ENCODE results near the gene RTRAF.

DNA sequence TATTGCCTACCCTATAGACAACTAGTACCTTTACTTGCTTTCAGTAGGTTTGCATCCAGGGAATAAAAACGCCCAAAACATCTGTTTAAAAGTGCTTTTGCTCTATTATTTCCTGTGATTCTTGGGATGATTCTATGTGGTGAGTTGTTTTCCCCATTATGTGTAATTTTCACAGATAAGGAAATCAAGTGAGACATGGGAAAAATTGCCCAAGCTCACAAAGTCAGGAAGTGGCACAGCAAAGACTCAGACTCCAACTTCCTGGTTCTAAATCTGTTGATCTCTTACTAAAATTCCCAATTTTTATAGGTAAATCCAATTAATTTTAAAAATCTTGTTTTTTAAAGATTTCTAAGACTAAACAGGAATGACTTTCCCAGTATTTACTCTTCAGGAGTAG is 40.5 kb downstream of the RTRAF start:
- TF ChIP-seq POLR2AphosphoS5 (IDR thresholded peaks at IDR 0.05; ENCODE audit: low read depth, low read length), result no peak
- TF ChIP-seq CHD2 (IDR thresholded peaks at IDR 0.05; ENCODE audit: low read length, partially characterized antibody), result no peak
- TF ChIP-seq FOXM1 (IDR thresholded peaks at IDR 0.05; ENCODE audit: low read depth), result no peak
- TF ChIP-seq CTCF (IDR thresholded peaks at IDR 0.05), result no peak
- no peak for TF ChIP-seq EZH2phosphoT487 (IDR thresholded peaks at IDR 0.05; ENCODE audit: borderline replicate concordance, low read depth)
- TF ChIP-seq TCF12 (IDR thresholded peaks at IDR 0.05), result no peak
- TF ChIP-seq, protein P1, sequence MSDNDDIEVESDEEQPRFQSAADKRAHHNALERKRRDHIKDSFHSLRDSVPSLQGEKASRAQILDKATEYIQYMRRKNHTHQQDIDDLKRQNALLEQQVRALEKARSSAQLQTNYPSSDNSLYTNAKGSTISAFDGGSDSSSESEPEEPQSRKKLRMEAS (IDR thresholded peaks at IDR 0.05; ENCODE audit: low read depth), result no peak
- TF ChIP-seq MXI1 (IDR thresholded peaks at IDR 0.05; ENCODE audit: low read depth, low read length), result no peak
- TF ChIP-seq GABPA (IDR thresholded peaks at IDR 0.05; ENCODE audit: low read depth), result no peak
- no peak for TF ChIP-seq YY1 (IDR thresholded peaks at IDR 0.05; ENCODE audit: low read depth)
- no peak for TF ChIP-seq EP300 (IDR thresholded peaks at IDR 0.05; ENCODE audit: borderline replicate concordance in 1 of 2, low read depth in 1 of 2, low read length in 1 of 2)
- TF ChIP-seq IRF3 (IDR thresholded peaks at IDR 0.05; ENCODE audit: low read depth, low read length), result no peak

Measured in SK-N-SH (cell line).